ENCODE measurements around the gene FCSK.

Gene FCSK

GRCh38 chr16:70421014-70421413 is 33.4 kb upstream of the FCSK start:
- no peaks in the 10 kb centered on the region for H3K9me2 ChIP-seq (replicated peaks; ENCODE audit: insufficient read depth, low read length)
- no peak overlapping the region for H3K4me3 ChIP-seq (ENCODE audit: insufficient read depth, low read length, poor library complexity, severe bottlenecking)
- no peaks in the 10 kb centered on the region for H3K27me3 ChIP-seq (ENCODE audit: low read length)
- H3K9me3 ChIP-seq (ENCODE audit: insufficient read depth, low read length): no peaks in the 10 kb centered on the region
- TF ChIP-seq EZH2phosphoT487 (conservative IDR thresholded peaks at IDR 0.05; ENCODE audit: low read length) (no peak), CTCF (IDR thresholded peaks at IDR 0.05; ENCODE audit: insufficient read depth, low read length, poor library complexity, severe bottlenecking) (no peak)
- peaks cover 25% of the 10 kb centered on the region; the same call in 1 of the 2 replicates for H3K79me2 ChIP-seq (ENCODE audit: insufficient read depth, low read length)
- H3K36me3 ChIP-seq (ENCODE audit: low read length): no peaks in the 10 kb centered on the region
- no peak overlapping the region for H3K27ac ChIP-seq (ENCODE audit: low read depth, low read length)
- no peak overlapping the region for H2AFZ ChIP-seq (ENCODE audit: low read depth, low read length, severe bottlenecking)
- H3F3A ChIP-seq (ENCODE audit: insufficient read depth): peaks cover 14% of the 10 kb centered on the region; the same call in 1 of the 2 replicates
- H4K20me1 ChIP-seq (ENCODE audit: low read depth, low read length): no peaks in the 10 kb centered on the region
- H3K4me2 ChIP-seq (ENCODE audit: low read depth, low read length, poor library complexity, severe bottlenecking): no peak overlapping the region
- no peak overlapping the region for H3K9ac ChIP-seq (ENCODE audit: low read length)

DNA sequence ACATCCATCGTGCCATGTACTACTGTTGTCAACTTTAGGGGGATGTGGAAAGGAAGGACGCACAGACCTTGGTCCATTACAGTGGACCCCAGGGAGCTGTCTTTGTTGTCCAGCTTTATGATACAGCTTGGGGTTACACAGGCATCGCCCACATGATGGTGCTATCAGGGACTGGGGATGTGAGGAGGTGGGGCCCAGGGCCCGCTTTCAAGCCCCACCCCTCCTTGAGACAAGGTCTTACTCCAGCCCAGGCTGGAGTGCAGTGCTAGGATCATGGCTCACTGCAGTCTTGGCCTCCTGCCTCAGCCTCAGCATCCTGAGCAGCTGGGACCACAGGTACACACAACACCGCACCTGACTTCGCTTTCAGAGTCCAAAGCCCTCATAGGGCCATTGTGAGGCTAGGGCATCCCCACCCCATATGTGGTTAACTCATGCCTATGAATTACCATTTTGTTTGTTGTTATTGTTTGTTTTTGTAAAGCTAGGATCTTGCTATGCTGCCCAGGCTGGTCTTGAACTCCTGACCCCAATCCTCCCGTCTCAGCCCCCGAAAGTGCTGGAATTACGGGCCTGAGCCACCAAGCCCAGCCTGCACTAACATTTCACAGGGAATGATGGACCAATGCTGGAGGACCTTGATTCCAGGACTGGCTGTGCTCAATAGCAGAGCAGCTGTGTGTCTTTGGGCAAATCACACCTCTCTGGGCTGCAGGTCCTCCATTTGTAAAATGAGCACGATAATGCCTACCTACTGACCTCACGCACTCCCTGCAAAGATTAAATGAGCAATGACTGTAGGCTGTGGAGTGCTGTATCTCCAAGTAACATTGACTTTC is 32.7 kb upstream of the FCSK start:
- no peaks in the 10 kb centered on the region for H3K9me2 ChIP-seq (replicated peaks; ENCODE audit: insufficient read depth, low read length)
- no peak overlapping the region for H3K27ac ChIP-seq (ENCODE audit: low read depth, low read length)
- H3K9me3 ChIP-seq (ENCODE audit: insufficient read depth, low read length): no peaks in the 10 kb centered on the region
- 0 out of 2 replicates have a peak, but pooled peaks cover 8% of the 10 kb centered on the region for H3F3A ChIP-seq (ENCODE audit: insufficient read depth)
- no peak overlapping the region for H2AFZ ChIP-seq (ENCODE audit: low read depth, low read length, severe bottlenecking)
- H3K4me2 ChIP-seq (ENCODE audit: low read depth, low read length, poor library complexity, severe bottlenecking): no peak overlapping the region
- no peak overlapping the region for H3K4me3 ChIP-seq (ENCODE audit: insufficient read depth, low read length, poor library complexity, severe bottlenecking)
- H4K20me1 ChIP-seq (ENCODE audit: low read depth, low read length): no peaks in the 10 kb centered on the region
- no peak overlapping the region for H3K9ac ChIP-seq (ENCODE audit: low read length)
- no peaks in the 10 kb centered on the region for H3K27me3 ChIP-seq (ENCODE audit: low read length)
- H3K79me2 ChIP-seq (ENCODE audit: insufficient read depth, low read length): peaks cover 23% of the 10 kb centered on the region
- H3K36me3 ChIP-seq (ENCODE audit: low read length): no peaks in the 10 kb centered on the region
- no peak for TF ChIP-seq EZH2phosphoT487 (conservative IDR thresholded peaks at IDR 0.05; ENCODE audit: low read length)
- no peak for TF ChIP-seq CTCF (IDR thresholded peaks at IDR 0.05; ENCODE audit: insufficient read depth, low read length, poor library complexity, severe bottlenecking)

DNA sequence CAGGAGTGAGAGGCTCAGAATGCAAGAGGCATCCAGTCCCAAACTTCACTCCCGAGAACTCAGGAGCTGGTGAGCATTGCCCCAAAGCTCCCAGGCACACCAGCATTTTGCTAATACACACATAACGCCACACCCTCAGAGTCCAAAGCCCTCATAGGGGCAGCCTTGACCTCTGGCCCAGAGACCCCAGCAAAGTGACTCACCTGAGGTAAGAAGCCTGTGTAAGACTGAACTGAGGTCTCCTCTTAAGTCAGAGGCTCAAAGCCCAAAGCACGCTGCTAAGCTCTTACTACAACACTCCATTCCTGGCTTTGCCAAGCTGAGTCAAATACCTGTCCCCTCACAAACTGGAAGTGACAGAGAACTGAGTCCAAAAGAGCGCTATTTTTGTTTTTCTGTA is 31.9 kb upstream of the FCSK start:
- Histone ChIP-seq H3F3A (ENCODE audit: insufficient read depth) (0 out of 2 replicates have a peak, but pooled peaks cover 5% of the 10 kb centered on the region), H3K27ac (ENCODE audit: low read depth, low read length) (no peak overlapping the region), H3K36me3 (ENCODE audit: low read length) (no peaks in the 10 kb centered on the region), H3K79me2 (ENCODE audit: insufficient read depth, low read length) (peaks cover 30% of the 10 kb centered on the region), H4K20me1 (ENCODE audit: low read depth, low read length) (no peaks in the 10 kb centered on the region), H3K4me2 (ENCODE audit: low read depth, low read length, poor library complexity, severe bottlenecking) (no peak overlapping the region), H3K4me3 (ENCODE audit: insufficient read depth, low read length, poor library complexity, severe bottlenecking) (no peak overlapping the region), H3K9me2 (replicated peaks; ENCODE audit: insufficient read depth, low read length) (no peaks in the 10 kb centered on the region), H3K27me3 (ENCODE audit: low read length) (no peaks in the 10 kb centered on the region), H3K9ac (ENCODE audit: low read length) (no peak overlapping the region), H2AFZ (ENCODE audit: low read depth, low read length, severe bottlenecking) (no peak overlapping the region), H3K9me3 (ENCODE audit: insufficient read depth, low read length) (no peaks in the 10 kb centered on the region)
- no peak for TF ChIP-seq EZH2phosphoT487 (conservative IDR thresholded peaks at IDR 0.05; ENCODE audit: low read length)
- no peak for TF ChIP-seq CTCF (IDR thresholded peaks at IDR 0.05; ENCODE audit: insufficient read depth, low read length, poor library complexity, severe bottlenecking)

All from SU-DHL-6 (cell line).